Measurements from ENCODE around the gene CAMSAP2.

The CAMSAP2 gene

DNA sequence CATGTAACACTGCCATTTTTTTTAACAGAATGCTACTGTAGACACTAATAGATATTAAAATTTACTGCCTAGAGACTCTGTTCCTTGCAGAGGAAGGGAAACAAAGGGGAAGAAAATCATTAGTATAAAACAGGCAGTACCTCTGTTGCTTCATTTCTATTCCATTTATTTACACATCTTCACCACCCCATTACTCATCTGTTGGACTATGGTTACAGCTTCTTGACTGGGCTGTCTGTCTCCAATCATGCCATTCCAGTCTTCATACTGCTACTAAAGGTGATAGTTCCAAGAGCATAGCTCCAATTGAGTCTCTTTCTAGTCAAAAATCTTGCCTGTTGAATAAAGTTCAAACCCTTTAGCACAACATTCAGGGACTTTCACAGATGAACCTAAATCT lies 111.9 kb downstream of the CAMSAP2 start:
- DNase-seq = no peak

DNA sequence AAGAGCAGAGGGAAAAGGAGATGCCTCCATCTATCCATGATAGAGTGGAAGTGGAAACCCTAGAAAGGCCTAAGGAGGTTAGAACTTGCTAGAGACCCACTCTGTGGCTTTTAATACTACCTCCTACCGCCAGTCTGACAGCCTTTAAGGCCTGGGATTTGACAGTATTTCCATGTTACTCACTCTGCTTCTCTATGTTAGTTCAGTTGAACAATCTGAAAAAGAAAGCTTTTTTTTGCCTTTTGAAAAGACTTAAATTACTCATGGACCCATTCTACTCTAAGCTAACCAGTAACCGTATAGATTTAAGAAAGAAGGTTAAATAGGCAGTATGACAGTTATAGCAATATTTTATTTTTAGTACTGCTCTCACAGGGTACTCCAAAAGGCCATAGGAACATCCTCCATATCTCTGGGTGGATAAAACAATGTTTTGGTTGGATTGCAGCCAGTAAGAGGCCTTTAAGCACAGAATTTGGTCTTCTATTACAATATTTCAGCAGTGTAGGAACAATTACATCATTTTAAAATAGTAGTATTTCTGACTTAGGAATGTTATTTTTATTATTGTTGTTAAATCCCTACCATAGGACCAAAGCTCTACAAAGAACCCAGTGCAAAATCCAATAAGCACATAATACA lies 118.1 kb downstream of the CAMSAP2 start:
- DNase-seq = no peak

- DNase-seq = no peak
Observed at GRCh38 chr1:200857804-200858203, 119.1 kb downstream of the CAMSAP2 start.

GRCh38 chr1:200861937-200862647 lies 123.4 kb downstream of the CAMSAP2 start:
- no peak for DNase-seq

GRCh38 chr1:200862713-200863415 lies 124.2 kb downstream of the CAMSAP2 start:
- no peak for DNase-seq

DNA sequence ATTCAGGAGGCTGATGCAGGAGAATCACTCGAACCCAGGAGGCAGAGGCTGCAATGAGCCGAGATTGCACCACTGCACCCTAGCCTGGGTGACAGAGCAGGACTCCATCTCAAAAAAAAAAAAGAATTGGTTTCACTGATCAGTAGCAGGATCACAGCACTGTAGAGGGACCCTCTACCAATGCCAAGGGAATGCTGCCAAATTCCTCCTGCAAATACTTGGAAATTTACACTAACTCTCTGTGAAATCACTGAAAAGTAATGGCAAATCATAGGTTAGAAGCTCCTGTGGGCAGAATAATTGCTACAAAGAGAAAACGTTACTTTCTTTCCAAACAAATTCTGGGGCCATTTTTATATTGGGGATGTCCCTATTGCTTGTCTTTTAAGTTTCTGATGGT lies 127.4 kb downstream of the CAMSAP2 start:
- no peak for DNase-seq

DNA sequence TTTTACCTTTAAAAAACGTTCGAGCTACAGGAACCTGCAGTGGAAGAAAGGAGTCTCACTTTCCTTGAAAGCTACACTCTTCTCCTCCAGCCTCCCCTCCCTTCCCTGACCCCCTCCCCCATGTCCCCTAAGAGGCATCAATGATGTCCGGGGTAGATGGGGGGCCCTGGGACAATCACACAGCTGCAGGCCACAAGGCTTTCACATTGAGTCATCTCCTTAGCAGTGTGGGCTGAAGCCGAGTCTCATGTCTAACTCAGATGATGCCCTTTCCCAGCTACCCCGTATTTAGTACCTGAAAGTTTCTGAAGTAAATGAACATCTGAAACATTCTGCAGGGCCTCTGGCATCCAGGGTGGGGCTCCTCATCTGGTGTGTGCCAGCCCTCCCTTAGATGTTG lies 127.8 kb downstream of the CAMSAP2 start:
- no peak for DNase-seq

DNA sequence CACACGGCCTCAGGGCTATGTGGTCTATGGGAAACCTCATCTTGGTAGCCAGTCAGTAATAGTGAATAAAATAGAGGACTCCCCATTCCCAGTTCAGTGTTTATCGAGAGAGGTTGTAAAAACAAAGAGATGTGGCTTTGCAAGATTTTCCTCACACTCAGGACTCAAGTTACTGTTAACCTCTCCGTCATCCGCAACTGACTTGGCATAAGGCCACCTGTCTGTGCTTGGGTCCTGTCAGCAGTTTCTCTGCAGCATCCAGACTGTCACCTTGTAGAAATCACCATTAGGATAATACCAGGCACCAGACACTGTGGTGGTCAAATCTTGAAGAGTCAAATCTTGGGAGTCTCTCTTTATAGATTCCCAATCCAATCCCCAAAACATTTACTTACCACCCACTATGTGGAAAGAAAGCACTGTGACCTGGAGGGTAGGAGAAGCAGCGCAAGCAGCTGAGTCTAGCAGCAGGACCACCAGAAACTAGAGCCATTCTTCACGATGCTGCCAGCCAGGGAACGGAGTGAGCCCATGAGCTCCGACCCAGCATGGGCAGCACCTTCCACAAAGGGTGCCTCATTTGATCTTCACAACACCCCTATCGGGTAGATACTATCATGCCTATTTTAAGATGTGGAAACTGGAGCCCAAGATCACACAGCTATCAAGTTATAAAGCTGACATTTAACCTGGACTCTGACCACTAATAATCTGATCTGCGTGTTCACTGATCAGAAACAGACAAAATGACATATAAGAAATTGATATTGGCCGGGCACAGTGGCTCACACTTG lies 128.5 kb downstream of the CAMSAP2 start:
- no peak for DNase-seq

DNA sequence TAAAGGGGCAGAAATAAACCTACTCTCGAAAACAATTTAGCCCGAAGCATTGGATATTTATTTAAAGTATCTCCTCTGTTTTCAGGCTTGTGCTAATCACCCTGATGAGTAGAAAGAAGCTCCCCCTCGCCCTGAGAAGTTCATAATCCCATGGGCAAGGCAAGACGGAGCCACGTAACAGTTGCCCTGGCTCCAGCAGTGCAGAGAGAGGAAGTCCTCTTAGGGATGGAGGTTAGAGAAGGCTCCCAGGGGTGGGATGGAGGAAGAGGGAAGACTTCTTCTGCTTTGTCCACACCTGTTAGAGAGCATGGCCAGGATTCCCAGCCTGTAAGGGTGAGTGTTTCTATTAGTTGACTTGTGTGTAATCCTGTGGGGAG lies 130.7 kb downstream of the CAMSAP2 start:
- no peak for DNase-seq

- DNase-seq = no peak
Observed at GRCh38 chr1:200869753-200870391, 131.2 kb downstream of the CAMSAP2 start.

GRCh38 chr1:200872446-200873115 lies 133.9 kb downstream of the CAMSAP2 start, which contains the start of gene GPR25:
Gene GPR25, plus strand, starts transcription at chr1:200872981. Its CDS starts 57 bp downstream, at chr1:200873038.
- no peak for DNase-seq

- DNase-seq = no peak
Observed at GRCh38 chr1:200873116-200873670, 134.5 kb downstream of the CAMSAP2 start.

GRCh38 chr1:200873671-200874397 lies 135.1 kb downstream of the CAMSAP2 start:
- no peak for DNase-seq

GRCh38 chr1:200874694-200875093 lies 136.0 kb downstream of the CAMSAP2 start:
- DNase-seq = no peak

- DNase-seq = no peak
Observed at GRCh38 chr1:200875416-200875815, 136.7 kb downstream of the CAMSAP2 start.

DNA sequence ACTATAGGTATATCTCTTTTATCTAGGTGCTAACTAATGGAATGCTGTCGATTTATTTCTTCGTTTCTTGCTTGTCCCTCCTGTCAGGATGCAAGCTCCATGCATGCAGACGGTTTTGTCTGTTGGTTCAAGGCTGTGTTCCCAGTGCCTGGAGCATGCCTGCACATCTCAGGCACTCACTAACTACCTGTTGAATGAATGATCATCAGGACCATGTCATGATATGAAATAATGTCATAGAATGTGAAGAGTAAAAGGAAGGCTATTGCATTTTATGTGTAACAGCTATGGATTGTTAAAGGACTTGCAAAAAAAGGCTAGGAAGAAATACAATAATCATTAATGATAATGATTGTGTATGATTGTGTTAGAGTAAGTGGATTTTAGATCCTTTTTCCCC lies 138.3 kb downstream of the CAMSAP2 start:
- no peak for DNase-seq

- no peak for DNase-seq
Observed at GRCh38 chr1:200877839-200878551, 139.3 kb downstream of the CAMSAP2 start.

DNA sequence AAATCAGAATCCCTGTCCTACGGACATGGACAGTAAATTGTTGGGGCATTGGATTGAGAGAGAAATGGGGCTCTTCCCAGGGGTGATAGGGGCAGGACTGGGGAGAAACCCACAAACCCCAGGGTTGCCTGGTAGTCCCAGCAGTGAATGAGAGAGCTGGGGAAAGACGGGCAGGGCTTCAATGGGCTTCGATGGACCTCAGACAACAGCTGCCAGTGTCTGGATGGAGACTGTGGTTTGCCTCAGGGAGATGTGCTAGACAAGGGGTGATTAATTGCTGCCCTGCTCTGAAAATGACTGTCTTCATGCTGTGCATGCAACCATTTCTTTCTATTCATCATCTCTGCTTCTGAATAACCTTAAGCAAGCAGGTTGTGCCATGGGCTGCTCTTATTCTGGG lies 141.5 kb downstream of the CAMSAP2 start:
- no peak for DNase-seq

- DNase-seq = no peak
Observed at GRCh38 chr1:200883118-200883517, 144.4 kb downstream of the CAMSAP2 start.

- no peak for DNase-seq
Observed at GRCh38 chr1:200885623-200886402, 147.1 kb downstream of the CAMSAP2 start.

Data from NCI-H526 treated with DMSO at 0.1 percent for 48 hours (cell line).